NCI-H82 (cell line): Measurements from ENCODE around the gene NBPF3.
"Not testable (repeated sequence)": the region's sequence is repeated elsewhere in the genome, so short reads cannot be mapped to it uniquely, and the experiment has no call there.

Experiments used
- DNase-seq: peaks from one replicate; lab custom pipeline; 2025; lab: John Stamatoyannopoulos, UW

Gene NBPF3

DNA sequence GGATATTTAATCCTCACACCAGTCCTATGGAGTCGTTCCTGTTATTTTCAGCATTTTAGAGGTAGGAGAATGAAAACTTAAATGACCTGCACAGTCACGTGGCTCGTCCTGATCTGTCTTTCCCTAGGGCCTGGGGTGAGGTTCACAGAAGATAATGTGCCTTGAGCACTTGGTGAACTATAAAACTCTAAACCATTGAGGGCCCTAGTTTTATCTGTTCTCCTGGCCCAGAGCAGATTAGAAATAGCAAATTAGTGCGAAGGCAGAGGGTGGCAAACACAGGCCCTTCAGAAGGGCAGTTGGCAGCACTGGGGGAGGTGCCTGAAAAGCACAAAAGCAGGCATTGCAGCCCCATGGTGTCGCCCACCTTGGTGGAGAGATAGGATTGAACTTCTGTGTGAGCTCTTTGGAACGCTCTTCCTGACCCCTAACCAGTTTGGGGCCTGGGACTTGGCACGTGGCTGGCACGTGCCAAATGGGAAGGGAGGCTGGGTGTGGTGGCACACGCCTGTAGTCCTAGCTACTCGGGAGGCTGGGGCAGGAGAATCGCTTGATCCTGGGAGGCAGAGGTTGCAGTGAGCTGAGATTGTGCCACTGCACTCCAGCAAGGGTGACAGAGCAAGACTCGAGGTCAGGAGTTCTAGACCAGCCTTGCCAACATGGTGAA is 1.2 kb upstream of the NBPF3 start:
- DNase-seq, result not testable (repeated sequence)

GRCh38 chr1:21439345-21439720 is 604 bp upstream of the NBPF3 start:
- no peak for DNase-seq

- DNase-seq, result peak; percentile 30
Measured at GRCh38 chr1:21440630-21441125, 741 bp downstream of the NBPF3 start.

- DNase-seq, result not testable (repeated sequence)
Measured at GRCh38 chr1:21446647-21447046, 6.7 kb downstream of the NBPF3 start.

DNA sequence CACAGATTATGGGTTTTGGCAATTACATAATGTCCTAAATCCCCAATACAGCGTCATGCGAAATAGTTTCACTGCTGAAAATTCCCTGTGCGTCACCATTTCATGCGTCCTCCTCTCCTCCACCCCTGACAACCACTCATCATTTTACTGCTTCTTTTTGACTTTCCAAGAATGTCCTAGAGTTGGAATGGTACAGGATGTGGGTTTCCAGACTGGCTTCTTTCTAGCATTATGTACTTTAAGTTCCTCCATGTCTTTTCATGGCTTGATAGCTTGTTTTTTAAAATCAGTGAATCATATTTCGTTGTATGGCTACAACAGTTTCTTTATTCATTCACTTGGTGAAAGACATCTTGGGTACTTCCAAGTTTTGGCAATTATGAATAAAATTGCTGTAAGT is 7.4 kb downstream of the NBPF3 start:
- DNase-seq, result no peak

DNA sequence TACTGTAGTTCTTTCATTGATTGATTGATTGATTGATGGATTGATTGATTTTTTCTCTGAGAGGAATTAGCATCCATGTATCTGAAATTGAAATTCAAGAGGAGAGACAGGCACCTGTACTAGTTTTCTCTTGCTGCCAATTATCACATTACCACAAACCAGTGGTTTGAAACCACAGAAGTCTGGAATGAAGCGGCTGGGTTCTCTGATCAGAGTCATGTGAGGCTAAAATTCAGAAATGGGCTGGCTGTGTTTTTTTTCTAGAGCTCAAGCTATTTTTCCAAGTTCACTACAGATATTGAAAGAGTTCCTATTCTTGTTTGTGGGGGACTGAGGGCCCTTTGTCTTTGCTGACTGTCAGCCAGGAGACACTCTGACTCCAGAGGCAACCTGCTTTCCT is 10.0 kb downstream of the NBPF3 start:
- no peak for DNase-seq

DNA sequence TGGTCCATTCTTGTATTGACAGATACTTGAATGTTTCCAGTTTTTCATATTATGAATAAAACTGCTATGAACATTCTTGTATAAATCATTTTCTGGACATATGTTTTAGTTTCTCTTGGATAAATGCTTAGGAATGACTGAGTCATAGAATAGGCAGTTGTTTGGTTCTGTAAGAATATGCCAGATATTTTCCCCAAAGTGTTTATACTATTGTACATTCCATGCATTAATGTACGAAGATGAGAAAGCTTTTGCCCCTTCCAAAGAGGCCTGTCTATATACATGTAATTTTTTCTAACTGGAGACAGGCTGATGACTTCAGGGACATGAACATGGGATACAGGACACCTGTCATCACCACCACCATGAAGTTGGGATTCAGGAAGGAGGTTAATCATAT is 11.3 kb downstream of the NBPF3 start:
- DNase-seq, result no peak

DNA sequence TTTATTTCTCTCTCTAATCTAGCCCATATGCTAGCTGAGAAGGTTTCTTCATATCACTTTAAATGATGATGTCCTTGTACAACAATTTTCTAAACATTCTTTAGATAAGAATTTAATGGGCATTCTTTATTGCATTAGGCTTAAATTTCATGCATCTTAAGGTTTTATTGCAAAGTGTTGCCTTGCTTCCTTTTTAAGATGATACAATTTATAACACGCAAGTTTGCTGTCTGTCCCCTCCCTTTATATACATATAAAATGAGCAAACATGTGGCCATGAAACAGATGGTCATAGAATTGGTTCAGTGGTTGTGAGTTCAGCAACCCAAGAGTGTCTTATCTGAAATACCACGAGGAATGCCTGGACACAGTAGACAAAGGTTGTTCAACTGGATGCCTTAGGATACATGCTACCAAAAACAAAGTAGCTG is 12.1 kb downstream of the NBPF3 start:
- DNase-seq, result no peak

DNA sequence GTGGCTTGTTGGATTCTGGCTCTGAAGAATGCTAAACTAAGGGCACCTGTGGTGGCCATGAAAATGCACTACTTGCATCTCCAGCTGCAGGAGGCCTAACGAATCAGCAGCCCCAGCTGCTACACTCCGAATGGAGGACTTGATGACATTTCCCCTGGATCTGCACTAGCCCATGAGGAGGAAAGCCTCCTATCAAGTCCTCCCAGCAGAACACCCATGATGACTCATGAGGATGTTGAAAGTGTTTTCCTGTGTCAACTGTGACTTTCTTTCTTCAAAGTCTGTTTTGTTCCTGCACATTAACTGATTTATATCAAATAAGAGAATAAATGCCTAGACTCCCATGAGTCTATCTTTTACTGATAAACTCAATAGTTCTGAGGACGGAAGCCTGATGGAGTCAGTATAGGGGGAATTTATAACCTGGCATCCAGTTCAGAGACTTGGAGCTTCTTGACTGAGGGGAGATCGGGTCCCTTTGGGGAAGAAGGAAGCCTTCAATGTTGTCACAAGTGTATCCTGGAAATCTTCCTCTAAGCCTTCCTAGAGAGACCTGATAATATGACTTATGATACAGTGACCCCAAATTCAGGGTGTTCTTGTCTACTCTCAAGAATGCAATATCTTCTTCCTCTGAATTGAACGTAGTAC is 14.2 kb downstream of the NBPF3 start:
- DNase-seq, result not testable (repeated sequence)

DNA sequence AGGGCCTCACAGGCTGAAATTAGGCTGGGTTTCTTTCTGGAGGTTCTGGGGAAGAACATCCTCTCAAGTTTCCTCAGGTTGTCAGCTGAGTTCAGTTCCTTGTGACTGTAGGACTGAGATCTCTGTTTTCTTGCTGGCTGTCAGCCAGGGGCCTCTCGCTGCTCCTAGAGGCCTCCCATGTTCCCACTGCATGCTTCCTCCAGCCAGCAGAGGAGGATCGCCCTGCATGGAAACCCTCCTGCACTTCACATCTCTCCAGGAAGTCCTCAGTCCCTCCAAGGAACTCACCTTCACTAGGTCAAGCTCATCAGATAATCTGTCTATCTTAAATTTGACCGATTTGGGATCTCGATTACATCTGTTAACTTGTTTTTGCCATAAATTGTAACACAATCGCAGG is 15.0 kb downstream of the NBPF3 start:
- not testable (repeated sequence) for DNase-seq

DNA sequence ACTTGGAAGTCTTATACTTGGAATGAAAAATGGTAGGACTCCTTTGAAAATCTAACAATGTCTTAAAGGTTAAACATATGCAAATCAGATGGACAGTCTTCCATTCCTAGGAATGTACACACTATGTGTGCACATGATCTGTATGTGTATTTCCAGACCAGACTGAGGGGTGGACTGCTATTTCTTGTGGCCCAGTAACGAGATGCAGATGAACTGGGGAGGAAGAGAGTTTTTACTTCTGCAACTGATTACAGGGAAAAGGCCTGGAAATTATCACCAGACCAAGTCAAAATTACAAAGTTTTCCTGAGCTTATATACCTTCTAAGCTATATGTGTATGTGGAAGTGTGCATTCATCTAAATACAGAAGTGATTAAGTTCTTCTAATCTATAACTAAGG is 17.7 kb downstream of the NBPF3 start:
- no peak for DNase-seq

DNA sequence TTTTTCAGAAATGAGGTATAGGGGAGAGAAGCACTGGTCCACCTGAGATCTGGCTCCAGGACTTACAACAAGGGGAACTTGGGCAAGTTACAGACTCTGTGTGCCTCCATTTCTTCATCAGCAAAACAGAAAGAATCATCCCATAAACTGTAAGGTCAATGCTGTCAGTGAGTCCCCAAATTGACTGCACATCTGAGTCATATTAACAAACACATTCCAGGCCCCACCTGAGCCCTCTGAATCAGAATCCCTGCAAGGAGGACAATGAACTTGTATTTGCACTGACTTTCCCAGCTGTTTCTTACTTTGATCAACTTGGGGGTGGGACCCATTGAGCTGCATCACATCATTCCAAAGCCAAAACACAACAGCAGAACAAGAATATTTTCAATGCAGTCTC is 25.2 kb downstream of the NBPF3 start:
- DNase-seq, result not testable (repeated sequence)

DNA sequence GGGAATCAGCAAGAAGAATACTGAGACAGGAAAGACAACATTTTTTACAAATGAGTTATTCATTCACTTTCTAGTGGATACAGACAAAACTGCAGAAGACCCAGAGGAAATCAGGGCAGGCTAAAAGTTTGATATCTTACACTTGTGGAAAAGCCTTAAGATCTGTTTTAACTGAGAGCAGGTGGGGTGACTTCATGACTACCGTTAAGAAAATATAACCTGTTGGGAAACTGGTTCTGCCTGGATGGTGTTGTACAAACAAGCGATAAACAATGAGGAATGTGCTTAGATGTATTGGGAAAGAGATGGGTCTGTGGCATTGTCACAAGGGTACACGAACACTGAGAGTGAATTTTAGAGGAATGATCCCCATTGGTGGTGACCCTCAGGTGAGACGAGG is 28.0 kb downstream of the NBPF3 start:
- DNase-seq, result not testable (repeated sequence)

DNA sequence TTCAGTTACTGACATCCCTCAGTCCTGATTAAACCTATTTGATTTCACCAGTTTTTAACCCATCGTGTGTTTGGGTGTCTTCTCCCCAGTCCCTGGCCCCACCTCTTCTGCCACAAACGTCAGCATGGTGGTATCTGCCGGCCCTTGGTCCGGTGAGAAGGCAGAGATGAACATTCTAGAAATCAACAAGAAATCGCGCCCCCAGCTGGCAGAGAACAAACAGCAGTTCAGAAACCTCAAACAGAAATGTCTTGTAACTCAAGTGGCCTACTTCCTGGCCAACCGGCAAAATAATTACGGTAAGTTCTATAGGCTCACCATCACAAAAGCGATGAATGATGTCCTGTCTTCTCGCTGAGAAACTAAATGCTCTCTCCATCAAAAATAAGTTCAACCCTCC is 28.7 kb downstream of the NBPF3 start:
- peak; percentile 12 for DNase-seq

GRCh38 chr1:21469581-21469980 is 29.6 kb downstream of the NBPF3 start:
- DNase-seq, result no peak

DNA sequence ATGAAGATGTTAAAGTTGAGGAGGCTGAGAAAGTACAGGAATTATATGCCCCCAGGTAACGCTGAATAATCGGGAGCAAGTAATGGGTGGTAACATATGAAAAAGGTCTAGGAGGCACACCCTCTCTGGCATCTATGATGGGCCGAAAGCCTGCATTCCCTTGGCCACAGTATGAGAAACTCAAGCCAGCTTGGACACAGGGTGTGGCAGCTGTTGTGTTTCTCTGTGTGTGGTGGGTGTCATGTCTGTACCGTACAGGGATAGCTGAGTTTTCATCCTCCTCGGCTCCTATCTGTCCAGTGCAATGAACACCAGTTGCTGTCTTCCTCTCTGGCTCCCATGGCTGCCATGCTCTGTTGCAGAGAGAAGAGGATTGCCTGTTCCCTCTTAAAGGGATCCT is 32.9 kb downstream of the NBPF3 start:
- no peak for DNase-seq

GRCh38 chr1:21478356-21478755 is 38.4 kb downstream of the NBPF3 start:
- DNase-seq, result no peak

GRCh38 chr1:21483881-21484280 is 43.9 kb downstream of the NBPF3 start:
- DNase-seq, result not testable (repeated sequence)

DNA sequence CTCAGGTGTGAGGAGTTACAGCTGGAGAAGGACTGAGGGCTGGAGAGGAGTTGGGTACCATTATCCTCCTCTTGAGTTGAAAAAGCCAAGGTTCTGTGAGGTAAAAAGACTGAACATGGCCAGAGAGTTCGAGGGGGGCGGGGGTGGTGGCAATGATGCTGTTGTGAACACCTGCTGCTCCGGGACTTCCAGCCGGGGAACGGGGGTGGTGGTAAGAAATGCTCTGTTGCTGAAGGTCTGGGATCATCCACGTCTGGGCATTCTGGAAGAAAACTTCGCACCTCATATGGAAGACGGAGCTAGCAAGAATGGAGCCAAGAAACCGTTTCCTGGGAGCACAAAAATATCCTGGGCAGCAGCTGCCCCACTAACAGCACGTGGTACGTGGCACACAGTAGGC is 49.2 kb downstream of the NBPF3 start:
- DNase-seq, result no peak

DNA sequence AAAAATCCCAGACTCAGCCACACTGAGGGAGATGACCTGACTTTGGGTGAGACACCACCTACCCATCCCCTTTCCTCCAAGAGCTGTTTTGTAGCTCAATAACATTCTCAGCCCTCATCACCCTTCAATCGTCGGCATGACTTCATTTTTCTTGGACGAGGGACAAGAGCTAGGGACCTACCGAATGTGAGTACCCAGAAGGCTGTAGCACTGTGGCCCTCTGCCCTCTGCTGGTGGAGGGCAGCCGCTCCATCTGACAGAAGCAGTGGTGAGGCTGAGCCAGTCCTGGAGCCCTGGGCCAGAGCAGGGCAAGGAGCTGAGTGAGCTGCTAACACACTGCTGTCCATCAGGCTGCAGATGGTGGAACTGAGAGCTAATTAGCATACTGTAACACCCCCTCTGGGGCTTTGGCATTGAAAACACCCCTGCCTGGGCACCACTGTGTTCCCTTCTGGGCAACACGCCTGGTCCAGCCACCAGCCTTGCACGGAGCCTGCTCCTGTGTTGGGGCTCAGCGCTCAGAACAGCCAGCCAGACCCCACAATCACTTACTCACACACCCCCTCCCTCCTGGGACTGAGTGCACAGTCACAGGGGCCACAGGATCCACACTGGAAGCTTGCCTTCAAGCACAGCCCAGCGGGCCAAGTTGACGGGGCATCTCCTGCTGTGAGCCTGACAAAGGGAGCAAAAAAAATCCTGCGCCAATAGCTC is 51.0 kb downstream of the NBPF3 start:
- peak; percentile 66 for DNase-seq

GRCh38 chr1:21491488-21492355 is 51.8 kb downstream of the NBPF3 start:
- DNase-seq, result peak; percentile 82

GRCh38 chr1:21492356-21492625 is 52.4 kb downstream of the NBPF3 start:
- peak; percentile 85 for DNase-seq
